H9 (cell line): ENCODE results near the gene TCF4. TPM values are rescaled to one million over a fixed set of nuclear protein-coding genes. Genes with fewer than 3 reads are reported as not detected.

Source experiments
- DNase-seq: peaks from one replicate; pipeline ENCODE4 v3.0.0-alpha.2; 2017
- H2AFZ ChIP-seq: one replicate; pipeline ENCODE4 v1.6.1; 2013; ENCODE audit warnings: mild to moderate bottlenecking, low read length, control low read depth, moderate library complexity
- H2AK5ac ChIP-seq: 2 replicates; pipeline ENCODE4 v1.6.1; 2013; ENCODE audit warnings: low read length, control low read depth, mixed read lengths; ENCODE audit not compliant: insufficient read length
- H2BK120ac ChIP-seq: one replicate; pipeline ENCODE4 v1.6.1; 2013; ENCODE audit warnings: low read depth, mild to moderate bottlenecking, low read length, control low read depth, inconsistent platforms; ENCODE audit not compliant: poor library complexity, severe bottlenecking
- H2BK12ac ChIP-seq: 2 replicates; pipeline ENCODE4 v1.6.1; 2013; ENCODE audit warnings: low read length, control low read depth, mixed read lengths, low read depth; ENCODE audit not compliant: insufficient read length
- H2BK15ac ChIP-seq: 2 replicates; pipeline ENCODE4 v1.6.1; 2013; ENCODE audit warnings: low read depth, low read length, control low read depth
- H2BK20ac ChIP-seq: one replicate; pipeline ENCODE4 v1.6.1; 2013; ENCODE audit warnings: low read depth, mild to moderate bottlenecking, low read length, control low read depth, inconsistent platforms; ENCODE audit not compliant: poor library complexity, severe bottlenecking
- H2BK5ac ChIP-seq: 2 replicates; pipeline ENCODE4 v1.6.1; 2013; ENCODE audit warnings: low read length, control low read depth, mixed read lengths; ENCODE audit not compliant: insufficient read length
- H3K14ac ChIP-seq: 2 replicates; pipeline ENCODE4 v1.6.1; 2013; ENCODE audit warnings: low read length, control low read depth; ENCODE audit not compliant: insufficient read depth
- H3K18ac ChIP-seq: 2 replicates; pipeline ENCODE4 v1.6.1; 2013; ENCODE audit warnings: low read depth, mild to moderate bottlenecking, mixed read lengths, low read length, control low read depth; ENCODE audit not compliant: insufficient read length
- H3K23ac ChIP-seq: 2 replicates; pipeline ENCODE4 v1.6.1; 2013; ENCODE audit warnings: low read length, control low read depth, mixed read lengths, low read depth; ENCODE audit not compliant: insufficient read length
- H3K23me2 ChIP-seq: 2 replicates; pipeline ENCODE4 v1.6.1; 2013; ENCODE audit warnings: low read depth, mild to moderate bottlenecking, mixed read lengths, low read length, control low read depth; ENCODE audit not compliant: insufficient read length, poor library complexity, severe bottlenecking
- H3K27ac ChIP-seq: 2 replicates; pipeline ENCODE4 v1.5.1; 2013; ENCODE audit warnings: low read length, control low read depth, mixed read lengths, low read depth; ENCODE audit not compliant: insufficient read length
- H3K27me3 ChIP-seq: 2 replicates; pipeline ENCODE4 v1.6.1; 2013; ENCODE audit warnings: low read length, control low read depth, inconsistent platforms; ENCODE audit not compliant: insufficient read depth
- H3K4ac ChIP-seq: 2 replicates; pipeline ENCODE4 v1.6.1; 2013; ENCODE audit warnings: low read depth, mild to moderate bottlenecking, control low read depth, inconsistent platforms, low read length, moderate library complexity
- H3K4me1 ChIP-seq: 2 replicates; pipeline ENCODE4 v1.6.1; 2013; ENCODE audit warnings: low read length, control low read depth, inconsistent platforms; ENCODE audit not compliant: insufficient read depth
- H3K4me2 ChIP-seq: 2 replicates; pipeline ENCODE4 v1.6.1; 2013; ENCODE audit warnings: low read length, control low read depth, mixed read lengths; ENCODE audit not compliant: insufficient read length, insufficient read depth
- H3K56ac ChIP-seq: 2 replicates; pipeline ENCODE4 v1.6.1; 2013; ENCODE audit warnings: low read depth, mild to moderate bottlenecking, mixed read lengths, low read length, control low read depth; ENCODE audit not compliant: insufficient read length
- H3K79me1 ChIP-seq: 2 replicates; pipeline ENCODE4 v1.6.1; 2013; ENCODE audit warnings: low read depth, mild to moderate bottlenecking, moderate library complexity, low read length, control low read depth, inconsistent platforms; ENCODE audit not compliant: insufficient read depth, poor library complexity, severe bottlenecking
- H3K79me2 ChIP-seq: 2 replicates; pipeline ENCODE4 v1.6.1; 2013; ENCODE audit warnings: low read length, control low read depth, inconsistent platforms; ENCODE audit not compliant: insufficient read depth
- H3K9ac ChIP-seq: 2 replicates; pipeline ENCODE4 v1.6.1; 2013; ENCODE audit warnings: low read length, control low read depth, mixed read lengths; ENCODE audit not compliant: insufficient read length; ENCODE audit errors: extremely low read depth
- H3K9me3 ChIP-seq: one replicate; pipeline ENCODE4 v1.6.1; 2013; ENCODE audit warnings: low read depth, low read length, inconsistent platforms; ENCODE audit not compliant: control insufficient read depth
- H3T11ph ChIP-seq: one replicate; pipeline ENCODE4 v1.6.1; 2013; ENCODE audit warnings: mild to moderate bottlenecking, low read length, control low read depth, inconsistent platforms
- H4K20me1 ChIP-seq: one replicate; pipeline ENCODE4 v1.6.1; 2013; ENCODE audit not compliant: control insufficient read depth, insufficient read length, insufficient read depth
- H4K5ac ChIP-seq: 2 replicates; pipeline ENCODE4 v1.6.1; 2013; ENCODE audit warnings: low read depth, mild to moderate bottlenecking, mixed read lengths, low read length, control low read depth; ENCODE audit not compliant: insufficient read length
- H4K8ac ChIP-seq: replicated peaks from 2 replicates; pipeline ENCODE4 v1.6.1; 2013; ENCODE audit warnings: low read length, control low read depth, mixed read lengths, low read depth; ENCODE audit not compliant: insufficient read length
- H4K91ac ChIP-seq: 2 replicates; pipeline ENCODE4 v1.6.1; 2013; ENCODE audit warnings: low read depth, mild to moderate bottlenecking, moderate library complexity, mixed read lengths, low read length, control low read depth; ENCODE audit not compliant: insufficient read length
- H3K27ac Mint-ChIP-seq, 3 experiments: 2 replicates in 2 of 3; 3 replicates in 1 of 3; pipeline ENCODE4 v1.8.0; 2020 to 2021; ENCODE audit warnings: mixed read lengths in 3 of 3, mild to moderate bottlenecking in 1 of 3, moderate library complexity in 1 of 3
- H3K27me3 Mint-ChIP-seq: 2 replicates; pipeline ENCODE4 v1.8.0; 2021; ENCODE audit warnings: low read depth, mild to moderate bottlenecking, moderate library complexity, mixed read lengths
- H3K36me3 Mint-ChIP-seq, 3 experiments: 2 replicates in 2 of 3; 3 replicates in 1 of 3; pipeline ENCODE4 v1.8.0; 2020 to 2021; ENCODE audit warnings: low read depth in 3 of 3, mixed read lengths in 3 of 3; ENCODE audit not compliant: insufficient read depth in 1 of 3
- H3K4me1 Mint-ChIP-seq, 2 experiments: 2 replicates each; pipeline ENCODE4 v1.8.0; 2020; ENCODE audit warnings: mixed read lengths in 2 of 2
- H3K4me3 Mint-ChIP-seq, 2 experiments: 2 replicates in 1 of 2; 3 replicates in 1 of 2; pipeline ENCODE4 v1.8.0; 2020 to 2021; ENCODE audit warnings: mild to moderate bottlenecking in 2 of 2, mixed read lengths in 2 of 2, moderate library complexity in 1 of 2
- H3K9me3 Mint-ChIP-seq, 2 experiments: 2 replicates in 1 of 2; 3 replicates in 1 of 2; pipeline ENCODE4 v1.8.0; 2020; ENCODE audit warnings: mild to moderate bottlenecking in 2 of 2, mixed read lengths in 2 of 2, moderate library complexity in 1 of 2
- WGBS: extraction: QIAGEN DNeasy Blood & Tissue Kit; methylation state at CpG from one replicate; pipeline ENCODE4 v1.1.7; 2013; ENCODE audit warnings: missing lambda C conversion rate, low lambda C conversion rate, mixed read lengths; ENCODE audit not compliant: insufficient read length; ENCODE audit errors: extremely low coverage; 5-methylcytosine and 5-hydroxymethylcytosine counted together
- total RNA-seq: library from RNA; stranded (reverse); gene quantifications from 2 replicates; pipeline ENCODE4 v1.2.1, GENCODE V29; 2021
- TF ChIP-seq, protein P1 (sequence below): fragments of 200-600 bp; sonication (generic); conservative IDR thresholded peaks from 3 replicates; pipeline ENCODE4 v1.8.0; 2021; ENCODE audit warnings: antibody characterized with exemption, mild to moderate bottlenecking

TCF4 gene
- total RNA-seq, 1 experiment from 2014 or later: 99.4 TPM

DNA sequence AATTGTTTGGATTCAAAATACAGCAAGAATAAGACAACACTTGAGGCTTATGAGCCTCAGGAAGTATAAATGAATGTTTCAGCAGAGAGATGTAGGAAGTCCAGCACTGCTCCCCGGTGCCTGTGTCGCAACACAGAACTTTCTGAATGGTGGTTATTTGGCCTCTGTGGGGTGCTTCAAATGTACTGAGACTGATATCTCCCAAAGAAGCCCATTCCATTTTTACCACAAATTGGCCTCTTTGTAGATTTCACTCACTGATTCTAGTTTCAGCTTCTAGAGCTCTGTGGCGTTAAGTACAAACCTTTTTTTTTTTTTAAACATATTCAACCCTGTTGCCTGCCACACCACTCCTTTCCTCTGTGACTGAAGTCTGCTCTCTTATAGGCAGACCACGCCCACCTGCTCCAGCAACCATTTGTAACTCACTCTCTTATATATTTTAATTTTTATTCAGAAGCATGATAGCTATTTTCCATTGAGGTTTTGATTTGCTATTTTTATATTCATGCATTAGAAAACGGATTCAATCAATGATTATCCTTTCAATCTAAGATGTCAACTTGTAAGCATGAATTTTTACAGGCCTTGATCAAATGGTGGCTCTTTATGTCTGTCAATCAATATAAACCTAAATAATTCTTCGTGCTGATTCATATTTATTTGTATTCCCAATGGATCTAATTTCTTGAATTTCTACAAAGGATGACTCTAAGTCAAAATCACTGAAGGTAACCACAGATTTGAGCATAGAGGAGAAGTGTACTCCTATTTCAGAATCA, 351.7 kb downstream of the TCF4 start:
- Histone ChIP-seq H2BK15ac (no peak overlapping the region), H4K8ac (no peak overlapping the region), H2BK120ac (no peak overlapping the region), H2BK12ac (no peak overlapping the region), H4K91ac (no peak overlapping the region), H3K18ac (no peak overlapping the region), H3K4me2 (no peak overlapping the region), H4K5ac (no peak overlapping the region), H2BK20ac (no peak overlapping the region), H3K27me3 (no peaks in the 10 kb centered on the region), H3T11ph (no peak overlapping the region), H4K20me1 (no peaks in the 10 kb centered on the region), H3K79me2 (no peaks in the 10 kb centered on the region), H3K14ac (no peak overlapping the region), H2AFZ (no peak overlapping the region), H3K4me1 (no peaks in the 10 kb centered on the region; the same call in 1 of the 2 replicates), H3K79me1 (no peaks in the 10 kb centered on the region), H3K9ac (no peak overlapping the region), H3K56ac (no peak overlapping the region), H3K9me3 (no peaks in the 10 kb centered on the region), H2BK5ac (no peak overlapping the region), H3K23me2 (no peaks in the 10 kb centered on the region), H3K4ac (no peak overlapping the region), H2AK5ac (no peak overlapping the region), H3K27ac (no peak overlapping the region), H3K23ac (no peak overlapping the region)
- WGBS: no CpG with 5 or more reads among the region's 6 CpGs
- TF ChIP-seq, protein P1, sequence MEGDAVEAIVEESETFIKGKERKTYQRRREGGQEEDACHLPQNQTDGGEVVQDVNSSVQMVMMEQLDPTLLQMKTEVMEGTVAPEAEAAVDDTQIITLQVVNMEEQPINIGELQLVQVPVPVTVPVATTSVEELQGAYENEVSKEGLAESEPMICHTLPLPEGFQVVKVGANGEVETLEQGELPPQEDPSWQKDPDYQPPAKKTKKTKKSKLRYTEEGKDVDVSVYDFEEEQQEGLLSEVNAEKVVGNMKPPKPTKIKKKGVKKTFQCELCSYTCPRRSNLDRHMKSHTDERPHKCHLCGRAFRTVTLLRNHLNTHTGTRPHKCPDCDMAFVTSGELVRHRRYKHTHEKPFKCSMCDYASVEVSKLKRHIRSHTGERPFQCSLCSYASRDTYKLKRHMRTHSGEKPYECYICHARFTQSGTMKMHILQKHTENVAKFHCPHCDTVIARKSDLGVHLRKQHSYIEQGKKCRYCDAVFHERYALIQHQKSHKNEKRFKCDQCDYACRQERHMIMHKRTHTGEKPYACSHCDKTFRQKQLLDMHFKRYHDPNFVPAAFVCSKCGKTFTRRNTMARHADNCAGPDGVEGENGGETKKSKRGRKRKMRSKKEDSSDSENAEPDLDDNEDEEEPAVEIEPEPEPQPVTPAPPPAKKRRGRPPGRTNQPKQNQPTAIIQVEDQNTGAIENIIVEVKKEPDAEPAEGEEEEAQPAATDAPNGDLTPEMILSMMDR: no peak
- H3K4me3 Mint-ChIP-seq: no peak overlapping the region
- H3K27me3 Mint-ChIP-seq: no peaks in the 10 kb centered on the region
- no peak for DNase-seq
- H3K4me1 Mint-ChIP-seq: peaks cover 7 to 11% of the 10 kb centered on the region in 2 experiments
- peaks cover 7 to 36% (median 34%) of the 10 kb centered on the region in 3 experiments; a peak in 6 of 7 replicates for H3K36me3 Mint-ChIP-seq
- H3K9me3 Mint-ChIP-seq: no peaks in the 10 kb centered on the region
- H3K27ac Mint-ChIP-seq: no peak overlapping the region
